LoVo (cell line): ENCODE measurements around the gene TEAD3.
"Not testable (repeated sequence)": the region's sequence is repeated elsewhere in the genome, so short reads cannot be mapped to it uniquely, and the experiment has no call there.

Experiments used
- DNase-seq: peaks from one replicate; pipeline ENCODE4 v3.0.0-alpha.2; 2016; ENCODE audit warnings: low spot score

Gene TEAD3

GRCh38 chr6:35449287-35449881 is 47.5 kb downstream of the TEAD3 start:
- DNase-seq, result peak; percentile 84

- DNase-seq, result no peak
Observed at GRCh38 chr6:35448191-35448590, 48.7 kb downstream of the TEAD3 start.

GRCh38 chr6:35445691-35446090 is 51.2 kb downstream of the TEAD3 start:
- no peak for DNase-seq

GRCh38 chr6:35443341-35444030 is 53.4 kb downstream of the TEAD3 start:
- DNase-seq, result no peak

- no peak for DNase-seq
Observed at GRCh38 chr6:35442693-35443092, 54.2 kb downstream of the TEAD3 start.

GRCh38 chr6:35441642-35442041 is 55.2 kb downstream of the TEAD3 start:
- no peak for DNase-seq

GRCh38 chr6:35441205-35441604 is 55.7 kb downstream of the TEAD3 start:
- no peak for DNase-seq

- DNase-seq, result no peak
Observed at GRCh38 chr6:35439308-35439707, 57.6 kb downstream of the TEAD3 start.

- DNase-seq, result not testable (repeated sequence)
Observed at GRCh38 chr6:35438378-35439065, 58.4 kb downstream of the TEAD3 start.

GRCh38 chr6:35436071-35436857 is 60.6 kb downstream of the TEAD3 start:
- no peak for DNase-seq

- DNase-seq, result peak; percentile 75
Observed at GRCh38 chr6:35435074-35435837, 61.6 kb downstream of the TEAD3 start.

- not testable (repeated sequence) for DNase-seq
Observed at GRCh38 chr6:35432702-35433101, 64.2 kb downstream of the TEAD3 start.

- DNase-seq, result no peak
Observed at GRCh38 chr6:35432291-35432690, 64.6 kb downstream of the TEAD3 start.

- DNase-seq, result no peak
Observed at GRCh38 chr6:35429463-35429862, 67.4 kb downstream of the TEAD3 start.

GRCh38 chr6:35428421-35429149 is 68.3 kb downstream of the TEAD3 start:
- no peak for DNase-seq

GRCh38 chr6:35427851-35428321 is 69.0 kb downstream of the TEAD3 start:
- DNase-seq, result no peak

GRCh38 chr6:35427435-35427834 is 69.4 kb downstream of the TEAD3 start:
- DNase-seq, result no peak

- DNase-seq, result no peak
Observed at GRCh38 chr6:35426074-35426473, 70.8 kb downstream of the TEAD3 start.

- no peak for DNase-seq
Observed at GRCh38 chr6:35425284-35425683, 71.6 kb downstream of the TEAD3 start.
